GM12872 (cell line): ENCODE measurements around the gene ANKS1B.

ENCODE experiments used
- CTCF ChIP-seq: IDR thresholded peaks from 3 replicates; pipeline ENCODE4 v1.5.1; 2011; ENCODE audit warnings: low read depth, mild to moderate bottlenecking, low read length, moderate library complexity; ENCODE audit not compliant: insufficient read depth

The ANKS1B gene

DNA sequence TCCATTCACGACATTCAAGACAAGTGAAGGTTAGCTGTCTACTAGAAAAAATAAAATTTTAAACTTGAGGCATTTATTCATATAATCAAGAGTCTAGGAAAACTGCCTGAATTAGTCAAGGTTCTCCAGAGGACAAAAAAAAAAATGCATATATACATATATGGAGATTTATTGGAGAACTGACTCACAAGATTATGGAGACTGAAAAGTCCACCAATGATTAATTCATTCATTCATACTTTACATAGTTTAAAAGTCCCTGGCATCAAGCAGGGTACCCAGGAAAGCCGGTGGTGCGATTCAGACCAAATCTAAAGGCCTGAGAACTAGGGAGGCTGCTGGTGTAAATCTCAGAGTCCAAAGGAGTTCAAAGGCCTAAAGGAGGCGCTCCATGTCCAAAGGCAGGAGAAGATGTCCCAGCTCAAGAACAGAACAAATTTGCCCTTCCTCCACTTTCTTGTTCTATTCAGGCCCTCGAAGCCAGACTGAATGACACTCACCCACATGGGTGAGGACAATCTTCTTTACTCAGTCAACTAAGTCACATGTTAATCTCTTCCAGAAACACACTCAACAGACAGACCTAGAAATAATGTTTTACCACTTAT lies 64.3 kb downstream of the ANKS1B start:
- TF ChIP-seq CTCF, result no peak

GRCh38 chr12:99917711-99918402 lies 66.9 kb downstream of the ANKS1B start:
- TF ChIP-seq CTCF, result no peak

DNA sequence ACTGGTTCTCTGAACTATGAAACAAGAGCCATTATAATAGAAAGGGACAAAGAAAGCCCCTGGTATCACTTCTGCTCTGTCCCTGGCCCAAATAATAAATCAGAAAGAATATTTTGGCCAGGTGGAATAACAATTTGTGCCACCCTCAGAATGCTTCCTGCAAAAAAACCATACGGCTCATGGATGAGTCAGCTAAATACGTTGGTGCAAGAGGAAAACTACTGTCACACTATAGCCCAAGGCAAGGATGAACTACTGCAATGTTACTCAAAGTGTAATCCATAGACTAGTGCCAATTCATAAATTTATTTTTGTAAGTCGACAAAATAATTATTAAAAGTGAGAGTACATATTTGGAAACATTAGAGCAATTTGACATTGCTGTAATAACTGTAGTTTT lies 68.2 kb downstream of the ANKS1B start:
- no peak for TF ChIP-seq CTCF

GRCh38 chr12:99915251-99916082 lies 69.3 kb downstream of the ANKS1B start:
- TF ChIP-seq CTCF, result no peak

DNA sequence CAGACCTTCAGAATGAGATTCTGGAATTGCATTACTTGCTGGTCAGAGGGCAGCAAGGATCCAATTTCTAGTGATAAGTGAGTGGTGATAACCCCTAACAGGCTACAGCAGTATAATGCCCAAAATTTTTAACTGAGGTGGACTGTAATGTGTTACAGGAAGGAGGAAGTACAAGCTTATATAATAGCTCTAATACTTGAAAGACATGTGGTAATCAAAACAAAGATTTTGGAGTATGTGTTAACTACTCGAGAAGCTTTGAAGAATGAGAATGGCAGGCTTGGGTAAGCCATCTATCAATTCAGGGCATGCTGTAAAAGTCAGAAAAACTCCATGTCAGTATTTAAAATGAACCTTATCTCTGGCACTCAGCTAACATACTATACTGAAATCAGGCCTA lies 70.5 kb downstream of the ANKS1B start:
- TF ChIP-seq CTCF, result no peak

- no peak for TF ChIP-seq CTCF
Observed at GRCh38 chr12:99911967-99912366, 72.8 kb downstream of the ANKS1B start.

DNA sequence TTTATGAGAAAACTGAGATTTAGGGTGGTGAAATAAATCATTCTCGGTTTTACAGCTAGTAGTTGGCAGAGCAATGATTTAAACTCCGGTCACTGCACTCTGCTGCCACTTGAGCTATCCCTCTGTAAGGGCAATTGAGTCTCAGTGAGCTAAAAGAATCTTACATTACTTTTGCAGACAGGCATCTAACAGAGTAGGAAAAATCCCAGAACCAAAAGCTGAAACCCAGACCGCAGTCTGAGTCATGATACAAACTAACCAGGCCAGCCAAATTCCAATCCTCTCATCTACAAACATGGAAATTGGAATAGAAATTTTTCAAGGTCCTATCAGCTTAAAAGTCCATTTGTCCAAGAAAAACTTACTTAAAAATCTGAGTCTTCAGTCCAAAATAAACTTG lies 73.7 kb downstream of the ANKS1B start:
- no peak for TF ChIP-seq CTCF
